Endothelial cell (in vitro differentiated cells): Measurements from ENCODE around the gene LEF1. TPM values are rescaled to one million over a fixed set of nuclear protein-coding genes. Genes with fewer than 3 reads are reported as not detected.

Source experiments
- DNase-seq: peaks from one replicate; pipeline ENCODE4 v3.0.0; 2021; ENCODE audit warnings: low spot score
- H3K27ac Mint-ChIP-seq: one replicate; pipeline ENCODE4 v1.8.0; 2021; ENCODE audit warnings: mixed read lengths, inconsistent platforms; ENCODE audit not compliant: unreplicated experiment
- H3K27me3 Mint-ChIP-seq: one replicate; pipeline ENCODE4 v1.8.0; 2021; ENCODE audit warnings: mild to moderate bottlenecking, moderate library complexity, mixed read lengths, inconsistent platforms; ENCODE audit not compliant: unreplicated experiment
- H3K36me3 Mint-ChIP-seq: one replicate; pipeline ENCODE4 v1.8.0; 2021; ENCODE audit warnings: mild to moderate bottlenecking, low read depth, mixed read lengths, inconsistent platforms; ENCODE audit not compliant: unreplicated experiment
- H3K4me1 Mint-ChIP-seq: one replicate; pipeline ENCODE4 v1.8.0; 2021; ENCODE audit warnings: mild to moderate bottlenecking, mixed read lengths, inconsistent platforms; ENCODE audit not compliant: unreplicated experiment
- H3K4me3 Mint-ChIP-seq: one replicate; pipeline ENCODE4 v1.8.0; 2021; ENCODE audit warnings: mild to moderate bottlenecking, mixed read lengths, inconsistent platforms; ENCODE audit not compliant: unreplicated experiment
- H3K9me3 Mint-ChIP-seq: one replicate; pipeline ENCODE4 v1.8.0; 2021; ENCODE audit warnings: mixed read lengths, inconsistent platforms; ENCODE audit not compliant: unreplicated experiment
- total RNA-seq: library from RNA; stranded (reverse); fragmentation: NEBNext Ultra II Directional; extraction: Animal tissue kit (Norgen Biotek cat#: 25700); gene quantifications from one replicate; pipeline ENCODE4 v1.2.1, GENCODE V29; 2021; ENCODE audit not compliant: unreplicated experiment
- TF ChIP-seq, protein P1 (sequence below): fragments of 200-600 bp; sonication (generic); IDR thresholded peaks from one replicate; pipeline ENCODE4 v1.5.0; 2021; ENCODE audit warnings: antibody characterized with exemption; ENCODE audit not compliant: unreplicated experiment

Gene LEF1
- total RNA-seq, 1 donor from 2014 or later, result 15.9 TPM

DNA sequence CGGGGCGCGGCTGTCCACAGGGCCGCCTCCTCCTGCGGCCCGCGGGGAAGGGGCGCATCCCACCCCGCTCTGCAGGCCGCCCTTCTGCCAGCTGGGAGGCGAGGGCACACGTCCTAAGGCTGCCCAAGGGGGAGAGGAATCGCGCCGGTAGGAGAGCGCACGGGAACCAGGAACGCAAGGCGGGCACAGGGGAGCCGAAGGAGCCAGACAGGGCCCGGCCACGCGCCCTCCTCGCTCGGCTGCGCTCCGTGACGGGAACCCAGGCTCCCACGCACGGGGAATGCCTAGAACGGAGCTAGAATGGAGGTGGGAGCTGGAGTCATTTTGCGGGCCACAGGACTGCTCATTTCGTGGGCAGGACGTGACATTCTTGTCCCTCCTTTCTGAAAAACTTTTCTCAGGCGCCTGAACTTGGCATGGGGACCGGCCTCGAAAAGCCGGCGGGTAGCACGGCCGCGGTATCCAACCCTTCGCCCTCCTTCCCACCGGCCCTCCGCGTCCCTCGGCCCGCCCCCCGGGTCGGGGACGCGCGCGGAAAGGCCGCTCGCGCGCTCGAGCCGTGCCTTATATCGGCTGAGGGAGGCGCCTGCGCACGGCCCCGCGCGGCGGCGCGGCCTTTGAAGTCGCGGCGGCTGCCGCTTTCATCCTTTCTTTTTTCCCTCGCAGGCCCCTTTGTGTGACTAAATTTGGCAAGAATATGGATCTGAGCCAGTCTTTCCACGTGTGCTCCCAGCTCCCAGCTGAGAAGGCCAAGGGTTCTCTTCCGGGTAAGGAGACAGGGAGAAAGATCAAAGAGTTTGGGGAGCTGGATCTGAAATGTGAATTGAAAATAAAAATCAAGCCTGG lies 4.2 kb upstream of the LEF1 start:
- Mint-ChIP-seq H3K9me3 (no peaks in the 10 kb centered on the region), H3K4me3 (peak overlapping the region; percentile 87), H3K4me1 (peaks cover 24% of the 10 kb centered on the region), H3K27ac (peak overlapping the region; percentile 72), H3K27me3 (peaks cover 13% of the 10 kb centered on the region), H3K36me3 (no peaks in the 10 kb centered on the region)
- DNase-seq, result peak; percentile 73
- TF ChIP-seq, protein P1, sequence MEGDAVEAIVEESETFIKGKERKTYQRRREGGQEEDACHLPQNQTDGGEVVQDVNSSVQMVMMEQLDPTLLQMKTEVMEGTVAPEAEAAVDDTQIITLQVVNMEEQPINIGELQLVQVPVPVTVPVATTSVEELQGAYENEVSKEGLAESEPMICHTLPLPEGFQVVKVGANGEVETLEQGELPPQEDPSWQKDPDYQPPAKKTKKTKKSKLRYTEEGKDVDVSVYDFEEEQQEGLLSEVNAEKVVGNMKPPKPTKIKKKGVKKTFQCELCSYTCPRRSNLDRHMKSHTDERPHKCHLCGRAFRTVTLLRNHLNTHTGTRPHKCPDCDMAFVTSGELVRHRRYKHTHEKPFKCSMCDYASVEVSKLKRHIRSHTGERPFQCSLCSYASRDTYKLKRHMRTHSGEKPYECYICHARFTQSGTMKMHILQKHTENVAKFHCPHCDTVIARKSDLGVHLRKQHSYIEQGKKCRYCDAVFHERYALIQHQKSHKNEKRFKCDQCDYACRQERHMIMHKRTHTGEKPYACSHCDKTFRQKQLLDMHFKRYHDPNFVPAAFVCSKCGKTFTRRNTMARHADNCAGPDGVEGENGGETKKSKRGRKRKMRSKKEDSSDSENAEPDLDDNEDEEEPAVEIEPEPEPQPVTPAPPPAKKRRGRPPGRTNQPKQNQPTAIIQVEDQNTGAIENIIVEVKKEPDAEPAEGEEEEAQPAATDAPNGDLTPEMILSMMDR, result no peak

DNA sequence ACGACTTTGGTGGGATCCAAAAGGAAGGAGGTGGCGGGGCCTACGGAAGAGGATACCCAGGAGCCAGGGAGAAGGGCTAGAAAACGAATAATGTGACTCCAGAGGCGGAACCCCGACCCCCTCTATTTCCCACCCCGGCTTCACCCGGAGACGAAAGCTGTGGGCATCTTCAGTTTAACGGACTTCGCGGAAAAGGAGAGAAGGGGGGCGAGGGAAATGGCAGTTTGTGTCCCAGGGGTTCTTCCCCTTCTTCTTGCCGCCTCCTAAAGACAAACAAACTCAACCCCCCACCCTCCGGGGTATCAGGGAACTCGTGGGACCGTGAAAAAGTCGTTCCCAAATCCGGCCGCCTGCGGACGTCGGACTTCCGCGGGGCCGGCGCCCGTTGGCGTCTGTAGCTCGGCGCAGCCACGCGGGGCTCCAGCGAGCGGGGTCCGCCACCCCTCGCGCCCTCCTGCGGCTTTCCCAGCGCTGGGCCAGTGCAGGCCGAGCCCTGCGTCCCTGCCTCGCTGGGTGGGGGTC lies 3.6 kb upstream of the LEF1 start:
- Mint-ChIP-seq H3K4me1 (peaks cover 27% of the 10 kb centered on the region), H3K4me3 (peak overlapping the region; percentile 90), H3K36me3 (no peaks in the 10 kb centered on the region), H3K27ac (peak overlapping the region; percentile 52), H3K9me3 (no peaks in the 10 kb centered on the region), H3K27me3 (peaks cover 16% of the 10 kb centered on the region)
- TF ChIP-seq, protein P1, result no peak
- DNase-seq, result peak; percentile 77

DNA sequence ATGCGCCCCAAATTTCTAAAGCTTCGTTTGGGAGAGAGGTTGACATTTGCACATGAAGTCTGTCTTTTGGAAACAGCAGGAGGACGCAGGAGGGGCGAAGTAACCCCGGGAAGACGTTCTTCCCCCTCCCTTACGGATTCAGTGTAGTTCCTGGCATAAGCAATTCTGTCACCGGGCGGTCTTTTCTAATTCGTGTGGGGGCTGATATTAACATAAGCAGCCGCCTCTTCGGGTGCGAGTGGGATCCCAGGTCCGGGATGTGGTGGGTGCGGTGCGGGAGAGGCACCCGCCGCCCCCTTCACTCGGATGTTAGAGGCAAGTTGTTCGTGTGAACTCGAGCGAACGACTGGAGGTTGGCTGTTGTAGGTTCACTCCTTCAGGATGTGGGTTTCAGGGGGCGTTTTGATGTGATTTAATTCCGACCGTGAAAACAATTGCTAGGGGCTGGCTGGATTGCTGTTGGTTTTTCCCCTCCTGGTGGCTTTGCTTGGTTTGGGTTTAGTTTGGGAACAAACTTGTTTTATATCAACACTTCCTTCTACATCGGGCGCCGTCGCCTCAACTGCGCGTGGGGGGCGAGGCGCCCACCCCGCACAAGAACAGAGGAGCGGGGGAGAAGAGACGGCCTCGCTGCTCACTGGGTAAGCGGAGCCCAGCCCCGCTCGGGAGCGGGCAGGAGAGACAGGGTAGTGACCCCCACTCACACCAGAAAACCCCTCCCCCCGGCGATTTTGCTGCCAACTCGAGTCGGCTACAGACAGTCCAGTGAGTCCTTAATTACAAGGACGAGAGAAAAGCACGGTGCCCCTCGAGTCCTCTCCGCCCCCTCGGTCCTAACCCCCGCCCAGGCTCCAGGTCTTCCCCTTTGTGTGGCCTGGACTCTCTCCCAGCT lies 2.9 kb upstream of the LEF1 start:
- H3K27me3 Mint-ChIP-seq, result peaks cover 20% of the 10 kb centered on the region
- peaks cover 32% of the 10 kb centered on the region for H3K4me1 Mint-ChIP-seq
- peak; percentile 45 for DNase-seq
- no peaks in the 10 kb centered on the region for H3K9me3 Mint-ChIP-seq
- H3K4me3 Mint-ChIP-seq, result peak overlapping the region; percentile 90
- H3K27ac Mint-ChIP-seq, result peak overlapping the region; percentile 72
- TF ChIP-seq, protein P1, result no peak
- peaks cover 4% of the 10 kb centered on the region for H3K36me3 Mint-ChIP-seq

DNA sequence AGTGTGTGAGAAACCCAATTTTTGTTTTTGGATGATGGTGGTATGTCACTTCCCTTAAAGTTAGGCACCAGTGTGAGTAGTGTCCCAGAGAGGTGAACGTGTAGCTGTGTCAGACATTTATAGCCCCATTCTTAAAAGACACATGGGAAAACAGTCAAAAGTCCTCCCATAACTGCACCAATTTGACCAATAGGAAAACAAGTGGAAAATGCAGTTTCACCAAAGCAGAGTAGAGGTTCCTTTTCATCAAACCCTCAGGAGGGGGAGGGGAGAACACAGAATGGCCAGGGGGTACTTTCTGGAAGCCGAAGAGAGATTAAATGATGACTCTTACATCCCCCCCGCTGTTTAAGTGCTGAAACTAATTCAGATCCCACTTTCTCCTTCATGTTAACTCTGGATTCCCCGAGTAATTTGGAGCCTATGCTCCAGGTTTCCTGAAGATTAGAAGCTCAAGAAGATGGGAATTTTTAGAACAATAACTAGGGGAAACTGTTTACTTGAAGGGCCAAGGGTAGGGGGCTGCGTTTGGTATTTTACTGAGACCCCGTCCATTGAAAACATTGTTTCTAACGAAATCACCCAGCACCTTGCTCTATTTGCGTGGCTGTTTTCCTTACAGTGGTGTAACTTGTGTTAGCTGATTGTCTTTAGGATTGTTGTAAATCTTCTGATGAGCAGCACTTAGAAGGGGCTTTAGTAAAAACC lies 2.1 kb upstream of the LEF1 start:
- Mint-ChIP-seq H3K4me1 (peaks cover 32% of the 10 kb centered on the region), H3K36me3 (peaks cover 4% of the 10 kb centered on the region), H3K27me3 (peaks cover 24% of the 10 kb centered on the region), H3K27ac (peak overlapping the region; percentile 72), H3K9me3 (no peaks in the 10 kb centered on the region), H3K4me3 (peak overlapping the region; percentile 90)
- no peak for DNase-seq
- TF ChIP-seq, protein P1, result no peak
